HEK293T (cell line): ENCODE measurements around the gene BBS9.

Source experiments
- ARNT ChIP-seq: fragments of 450-650 bp; IDR thresholded peaks from 2 replicates; pipeline ENCODE4 v1.6.1; 2017; ENCODE audit warnings: mild to moderate bottlenecking
- CTBP1 ChIP-seq: fragments of 450-650 bp; IDR thresholded peaks from 2 replicates; pipeline ENCODE4 v1.6.1; 2016; ENCODE audit warnings: borderline replicate concordance
- ELF4 ChIP-seq: fragments of 450-650 bp; IDR thresholded peaks from 2 replicates; pipeline ENCODE4 v1.6.1; 2017; ENCODE audit warnings: antibody characterized with exemption
- FOXA1 ChIP-seq: fragments of 450-650 bp; IDR thresholded peaks from 2 replicates; pipeline ENCODE4 v1.6.1; 2016; ENCODE audit warnings: mild to moderate bottlenecking
- FOXM1 ChIP-seq: fragments of 450-650 bp; IDR thresholded peaks from 2 replicates; pipeline ENCODE4 v1.6.1; 2017; ENCODE audit warnings: mild to moderate bottlenecking, borderline replicate concordance
- HDGF ChIP-seq: fragments of 450-650 bp; IDR thresholded peaks from 2 replicates; pipeline ENCODE4 v1.6.1; 2017; ENCODE audit warnings: antibody characterized with exemption, borderline replicate concordance
- SP1 ChIP-seq: fragments of 450-650 bp; IDR thresholded peaks from 2 replicates; pipeline ENCODE4 v1.6.1; 2017
- SUZ12 ChIP-seq: fragments of 450-650 bp; IDR thresholded peaks from 2 replicates; pipeline ENCODE4 v1.6.1; 2016; ENCODE audit warnings: mild to moderate bottlenecking
- TARDBP ChIP-seq: fragments of 450-650 bp; IDR thresholded peaks from 2 replicates; pipeline ENCODE4 v1.6.1; 2016
- TF ChIP-seq, protein P1 (sequence below): fragments of 450-650 bp; IDR thresholded peaks from 2 replicates; pipeline ENCODE4 v1.6.1; 2016

- TF ChIP-seq FOXM1 = no peak
- no peak for TF ChIP-seq SUZ12
- no peak for TF ChIP-seq SP1
- TF ChIP-seq CTBP1 = no peak
- no peak for TF ChIP-seq FOXA1
- TF ChIP-seq HDGF = no peak
- no peak for TF ChIP-seq ELF4
- TF ChIP-seq, protein P1, sequence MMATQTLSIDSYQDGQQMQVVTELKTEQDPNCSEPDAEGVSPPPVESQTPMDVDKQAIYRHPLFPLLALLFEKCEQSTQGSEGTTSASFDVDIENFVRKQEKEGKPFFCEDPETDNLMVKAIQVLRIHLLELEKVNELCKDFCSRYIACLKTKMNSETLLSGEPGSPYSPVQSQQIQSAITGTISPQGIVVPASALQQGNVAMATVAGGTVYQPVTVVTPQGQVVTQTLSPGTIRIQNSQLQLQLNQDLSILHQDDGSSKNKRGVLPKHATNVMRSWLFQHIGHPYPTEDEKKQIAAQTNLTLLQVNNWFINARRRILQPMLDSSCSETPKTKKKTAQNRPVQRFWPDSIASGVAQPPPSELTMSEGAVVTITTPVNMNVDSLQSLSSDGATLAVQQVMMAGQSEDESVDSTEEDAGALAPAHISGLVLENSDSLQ = no peak
- no peak for TF ChIP-seq TARDBP
- no peak for TF ChIP-seq ARNT
Measured at GRCh38 chr7:33529070-33529469, 399.7 kb downstream of the BBS9 start.
